KBM-7 (cell line): ENCODE data around the gene RBP3.

Source experiments
- DNase-seq: peaks from one replicate; pipeline ENCODE4 v3.0.0-alpha.2; 2015
- in situ Hi-C: fragments of 300-500 bp; cut with MboI; formaldehyde crosslinking; loops from 2 replicates; pipeline ENCODE4 v1.14.3; 2020; ENCODE audit warnings: low sequenced_read_pairs, low pct_unique_long_range_greater_than_20kb, mixed read lengths

RBP3 gene

DNA sequence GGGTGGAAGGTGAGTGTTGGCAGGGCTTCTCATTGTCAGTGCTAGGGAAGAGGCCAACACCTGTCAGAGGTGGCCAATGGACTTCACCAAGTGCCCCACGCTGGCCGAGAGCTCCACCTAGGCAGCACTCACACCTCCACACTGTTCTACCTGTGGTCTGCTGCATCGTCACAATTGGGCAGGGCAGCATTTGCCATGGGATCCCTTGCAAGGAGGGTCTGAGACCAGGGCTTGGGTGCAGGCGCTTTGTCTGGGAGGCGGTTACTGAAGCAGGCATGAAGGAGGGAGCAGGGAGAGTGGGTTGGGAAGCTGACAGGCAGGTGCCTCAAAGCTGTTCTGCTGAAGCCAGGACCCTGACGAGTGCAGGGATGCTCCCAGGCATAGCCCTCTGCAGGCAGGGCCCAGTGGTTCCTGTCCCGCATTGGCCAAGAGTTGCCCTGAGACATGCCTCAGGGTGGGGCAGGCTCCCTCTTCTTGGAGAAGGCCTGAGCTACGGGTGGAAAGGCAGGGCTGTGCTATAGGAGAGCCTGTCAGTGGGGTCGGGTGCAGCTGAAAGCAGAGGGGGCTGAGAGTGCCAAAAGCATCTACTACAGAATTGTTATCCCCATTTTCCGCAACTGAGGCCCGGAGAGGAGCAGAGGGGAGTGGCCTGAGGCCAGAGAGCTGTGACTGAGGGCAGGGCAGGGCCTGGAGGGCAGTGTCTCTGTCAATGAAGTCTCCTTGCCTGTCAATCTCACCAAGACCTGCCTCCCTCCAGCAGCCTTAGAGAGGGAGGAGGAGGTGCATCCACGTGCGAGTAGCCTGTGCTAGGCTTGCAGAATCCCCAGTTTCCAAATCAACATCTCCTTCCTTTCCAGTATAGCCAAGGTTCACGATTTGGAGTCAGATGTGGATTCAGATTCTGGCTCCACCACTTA, 4.0 kb downstream of the RBP3 start:
- in situ Hi-C loops, result no loop called here
- DNase-seq, result no peak

DNA sequence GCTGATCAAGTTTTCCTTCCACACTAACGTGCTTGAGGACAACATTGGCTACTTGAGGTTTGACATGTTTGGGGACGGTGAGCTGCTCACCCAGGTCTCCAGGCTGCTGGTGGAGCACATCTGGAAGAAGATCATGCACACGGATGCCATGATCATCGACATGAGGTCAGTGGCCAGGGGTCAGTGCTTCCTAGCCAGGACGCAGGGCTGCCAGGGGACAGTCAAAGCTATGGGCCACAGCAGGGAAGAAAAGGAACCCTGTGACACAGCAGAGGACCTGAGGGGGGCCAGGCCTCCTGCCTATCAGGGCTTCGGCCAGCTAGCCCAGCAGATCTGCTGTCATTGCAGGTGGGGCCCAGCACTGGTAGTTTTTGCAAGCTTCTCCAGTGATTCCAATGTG, 5.2 kb downstream of the RBP3 start:
- in situ Hi-C loops, result no loop called here
- DNase-seq, result no peak

DNA sequence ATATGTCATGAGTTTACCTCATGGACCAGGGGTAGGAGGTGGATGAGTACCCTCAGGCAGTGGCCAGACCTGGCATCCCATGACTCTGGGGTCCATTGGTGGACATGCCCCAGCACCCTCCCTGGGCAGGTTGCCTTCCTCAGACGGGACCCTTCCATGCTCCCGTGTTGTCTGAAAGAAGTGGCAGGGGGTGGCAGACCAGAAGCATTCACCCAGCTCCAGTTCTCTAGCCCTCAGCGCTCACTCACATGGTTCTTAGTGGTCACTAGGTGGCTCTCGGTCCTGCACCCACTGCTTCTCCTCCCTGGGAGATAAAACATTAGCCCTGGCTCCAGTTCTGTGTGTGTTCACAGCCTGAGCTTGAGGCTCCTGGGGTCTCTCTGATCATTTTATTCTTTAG, 6.0 kb downstream of the RBP3 start:
- in situ Hi-C loops, result no loop called here
- no peak for DNase-seq

- in situ Hi-C loops, result no loop called here
- no peak for DNase-seq
These were observed 6.7 kb downstream of the RBP3 start for GRCh38 chr10:47354900-47355299.

DNA sequence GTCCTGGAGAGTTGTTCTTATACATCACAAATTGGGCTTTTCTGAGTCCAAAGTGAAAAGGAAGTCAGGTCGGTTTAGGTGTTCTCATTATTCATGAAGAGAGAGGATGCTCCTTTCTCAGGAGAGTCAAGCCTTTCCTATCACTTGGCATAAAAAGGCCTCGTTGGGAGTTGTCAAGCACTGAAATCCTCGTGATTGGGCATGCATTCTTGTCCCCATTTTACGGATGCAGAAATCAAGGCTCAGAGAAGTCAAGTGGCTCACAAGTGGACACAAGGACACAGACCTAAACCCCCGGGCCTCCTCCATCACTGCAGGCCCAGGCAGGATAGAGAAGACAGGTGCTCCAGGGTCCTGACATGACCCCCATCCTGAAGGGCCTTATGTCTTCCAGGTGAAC, 8.5 kb downstream of the RBP3 start:
- in situ Hi-C loops, result no loop called here
- DNase-seq, result no peak

- in situ Hi-C loops, result no loop called here
These were observed 9.0 kb downstream of the RBP3 start for GRCh38 chr10:47357131-47357582.

DNA sequence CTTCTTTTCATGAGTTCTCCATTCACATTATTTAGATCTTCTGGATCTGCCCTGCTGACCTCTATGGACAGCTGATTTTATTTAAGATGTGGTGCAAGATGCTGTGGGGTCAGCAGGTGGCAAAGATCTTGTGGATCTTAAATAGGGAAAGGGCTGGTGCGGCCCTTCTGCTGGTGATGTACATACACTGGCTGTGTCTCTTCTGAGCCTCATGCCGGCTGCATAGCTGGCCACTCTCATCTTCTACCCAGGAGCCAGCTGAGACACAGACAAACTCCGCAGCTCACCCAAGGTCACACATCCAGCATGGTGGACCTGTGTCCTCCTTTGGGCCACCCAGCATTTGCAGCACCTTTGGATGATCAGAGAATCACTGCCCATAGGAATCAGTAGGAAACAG, 9.7 kb downstream of the RBP3 start:
- no peak for DNase-seq
- in situ Hi-C loops, result no loop called here

More at GRCh38 chr10:47357131-47357582, 9.0 kb downstream of the RBP3 start:
- no peak for DNase-seq

- in situ Hi-C loops, result no loop called here
- DNase-seq, result no peak
These were observed 10.3 kb downstream of the RBP3 start for GRCh38 chr10:47358457-47358856.

GRCh38 chr10:47359101-47359500, 10.9 kb downstream of the RBP3 start:
- DNase-seq, result no peak
- in situ Hi-C loops, result no loop called here

DNA sequence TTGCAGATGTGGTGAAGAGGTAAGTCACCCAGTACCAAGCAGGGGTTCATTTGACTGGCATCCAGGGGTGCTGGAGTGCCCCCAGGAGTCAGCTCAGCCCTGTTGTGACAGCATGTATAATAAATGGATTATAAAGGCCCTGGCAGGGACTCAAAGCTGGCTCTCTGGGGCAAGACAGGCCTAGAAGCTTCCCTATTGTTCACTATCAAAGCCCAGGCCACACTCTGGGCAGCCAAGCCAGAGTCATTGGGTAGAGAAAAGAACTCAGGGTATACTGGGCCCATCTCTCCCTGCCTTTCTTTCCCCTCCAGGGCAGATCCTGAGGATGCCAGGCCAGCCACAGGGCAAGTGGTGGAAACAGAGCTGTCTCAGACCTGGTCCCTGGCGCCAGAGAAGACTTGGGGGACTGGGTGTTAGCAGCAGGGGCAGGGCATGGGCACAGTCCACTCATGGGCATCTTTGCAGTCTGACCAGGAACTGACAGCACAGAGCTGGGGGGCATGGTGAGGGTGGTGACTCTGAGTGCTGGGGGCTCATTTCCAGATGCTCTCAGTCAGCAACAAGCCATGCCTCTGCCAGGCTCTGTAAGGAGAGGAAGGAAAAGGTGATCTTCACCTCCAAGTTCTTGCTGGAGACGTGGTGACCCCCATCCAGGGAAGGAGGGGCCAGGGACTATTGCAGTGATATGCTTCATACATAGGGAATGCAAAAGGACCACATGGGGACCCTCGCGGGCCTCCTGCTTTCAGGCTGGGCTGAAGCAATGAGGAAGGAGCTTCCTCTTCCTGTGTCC, 11.7 kb downstream of the RBP3 start:
- no peak for DNase-seq
- in situ Hi-C loops, result no loop called here

DNA sequence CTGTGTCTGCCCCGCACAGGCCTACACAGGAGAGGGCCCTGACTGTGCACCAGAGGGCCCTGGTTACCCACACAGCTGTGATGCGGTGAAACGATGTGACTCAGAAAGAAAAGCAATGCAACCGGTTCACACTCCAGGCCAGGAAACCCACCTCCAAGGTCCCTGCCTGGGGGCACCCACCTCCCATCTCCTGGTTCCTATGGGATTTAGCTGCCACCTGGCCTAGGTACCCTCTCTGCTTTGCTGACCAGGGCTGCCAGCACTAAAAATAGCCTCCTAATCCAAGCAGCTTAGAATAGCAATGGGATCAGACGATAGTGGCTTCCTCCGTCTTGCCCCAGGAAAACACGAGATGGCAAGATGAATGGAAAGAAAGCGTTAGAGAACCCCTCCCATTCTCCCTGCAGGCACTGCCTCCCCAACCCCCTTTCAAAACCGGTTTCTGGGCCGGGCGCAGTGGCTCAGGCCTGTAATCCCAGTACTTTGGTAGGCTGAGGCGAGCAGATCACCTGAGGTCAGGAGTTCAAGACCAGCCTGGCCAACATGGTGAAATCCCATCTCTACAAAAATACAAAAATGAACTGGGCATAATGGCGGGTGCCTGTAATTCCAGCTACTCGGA, 12.4 kb downstream of the RBP3 start:
- DNase-seq, result no peak
- in situ Hi-C loops, result no loop called here

DNA sequence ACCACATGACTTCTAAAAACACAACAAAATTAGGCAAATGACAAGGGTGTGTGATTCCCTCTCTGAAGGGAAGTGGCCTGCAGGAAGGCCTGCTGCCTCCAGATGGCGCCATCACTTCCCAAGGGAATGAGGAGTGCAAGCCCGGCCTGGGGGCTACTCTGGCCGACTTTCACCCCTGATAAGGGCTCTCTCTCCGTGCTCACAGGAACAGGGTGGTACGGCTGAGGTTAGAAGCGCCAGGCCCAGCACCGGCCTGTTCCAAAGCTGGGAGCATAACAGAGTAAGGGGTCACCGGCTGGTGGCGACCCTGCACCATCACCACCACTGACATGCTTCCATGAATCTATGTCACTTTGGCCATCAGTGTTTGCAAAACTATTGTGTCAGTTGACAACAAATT, 13.1 kb downstream of the RBP3 start:
- in situ Hi-C loops, result no loop called here
- peak; percentile 27 for DNase-seq

DNA sequence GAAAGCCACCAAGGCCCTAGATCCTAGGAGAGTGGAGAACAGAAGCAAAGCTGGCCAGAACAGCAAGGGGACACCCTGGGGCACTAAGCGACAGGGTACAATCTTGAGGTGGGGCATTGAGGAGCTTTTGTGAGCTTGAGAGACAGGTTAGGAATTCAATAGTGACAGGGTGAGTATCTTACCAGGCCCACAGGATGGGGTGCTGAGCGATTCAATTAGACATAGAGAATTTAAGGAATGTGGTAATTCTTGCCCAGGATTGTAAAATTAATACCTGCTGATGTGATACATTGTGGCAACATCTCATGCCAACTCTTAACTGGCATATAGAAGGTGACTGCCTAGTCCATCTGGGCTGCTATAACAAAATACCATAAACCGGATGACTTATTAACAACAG, 14.0 kb downstream of the RBP3 start:
- in situ Hi-C loops, result no loop called here
- DNase-seq, result no peak

- no peak for DNase-seq
- in situ Hi-C loops, result no loop called here
These were observed 15.6 kb downstream of the RBP3 start for GRCh38 chr10:47363781-47364180.

DNA sequence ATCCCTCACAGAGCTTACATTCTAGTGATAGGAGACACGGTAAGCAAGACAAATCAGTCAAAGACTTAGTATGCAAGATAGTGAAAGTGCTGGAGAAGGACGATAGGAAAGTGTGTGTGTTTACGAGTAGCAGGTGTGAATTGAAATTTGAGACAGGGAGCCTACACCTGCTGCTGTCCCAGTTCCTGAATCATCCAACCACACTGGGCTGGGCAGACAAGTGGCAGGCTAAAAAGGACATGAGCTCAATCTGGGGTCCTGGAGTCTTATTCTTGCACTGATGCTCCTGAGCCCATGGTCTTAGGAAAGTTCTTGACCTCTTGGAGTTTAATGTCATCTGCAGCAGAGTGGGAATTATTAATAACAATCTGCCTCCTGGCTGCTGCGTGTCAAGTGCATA, 16.2 kb downstream of the RBP3 start:
- in situ Hi-C loops, result no loop called here
- no peak for DNase-seq

DNA sequence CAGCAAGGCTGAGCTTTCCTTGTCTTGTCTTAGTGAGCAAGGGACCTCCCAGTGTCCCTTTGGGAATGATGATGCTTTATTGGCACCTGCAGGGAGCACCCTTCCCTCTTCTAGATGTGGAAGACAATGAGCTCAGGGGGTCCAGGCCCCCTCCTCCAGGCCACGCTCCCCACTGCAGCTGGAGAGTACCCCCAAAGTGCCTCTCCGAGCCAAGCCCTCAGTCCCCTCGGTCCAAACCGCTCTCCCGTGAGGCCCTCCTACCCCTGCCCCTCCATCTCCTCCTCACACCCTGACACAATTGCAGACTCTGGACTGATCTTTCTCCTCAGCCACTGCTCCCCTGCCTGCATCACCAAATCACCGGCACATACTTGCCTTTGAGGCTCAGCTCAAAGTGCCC, 16.7 kb downstream of the RBP3 start:
- in situ Hi-C loops, result no loop called here

GRCh38 chr10:47365431-47366180, 17.4 kb downstream of the RBP3 start:
- DNase-seq, result no peak
- in situ Hi-C loops, result no loop called here

More for the DNA sequence above, 16.7 kb downstream of the RBP3 start:
- DNase-seq, result no peak

GRCh38 chr10:47366181-47366631, 18.0 kb downstream of the RBP3 start:
- in situ Hi-C loops, result no loop called here
- no peak for DNase-seq
